ENCODE data around the gene PPFIA4. TPM values are rescaled to one million over a fixed set of nuclear protein-coding genes. Genes with fewer than 3 reads are reported as not detected.

PPFIA4 gene
- total RNA-seq, 1 experiment from 2014 or later: 10.8 TPM

GRCh38 chr1:203057911-203058675 lies 31.8 kb downstream of the PPFIA4 start:
- ChIA-PET POLR2A (interaction anchor here (0.6 kb wide), 1 partner anchor 15 kb away, joined by 6 read pairs; no protein-coding TSS in a partner anchor), RAD21 (ENCODE audit: low non-redundant PET in 1 of 2, low total read pairs in 2 of 2, uncharacterized antibody in 2 of 2, unreplicated experiment in 2 of 2) (no interaction called here), CTCF (interaction anchor here (1.3 kb wide), 1 partner anchor 19 kb away, joined by 3 read pairs; no protein-coding TSS in a partner anchor)
- no peaks in the 10 kb centered on the region for H3K9me3 ChIP-seq (ENCODE audit: control insufficient read depth in 1 of 2, insufficient read depth in 1 of 2, low read depth in 1 of 2, low read length in 2 of 2)
- no peaks in the 10 kb centered on the region for H4K20me1 ChIP-seq (ENCODE audit: insufficient read depth)
- no peak overlapping the region for H3K4me2 ChIP-seq (ENCODE audit: low read length)
- ATAC-seq (no peak), DNase-seq (ENCODE audit: low read depth, low spot score) (no peak)
- no peak overlapping the region for H2AFZ ChIP-seq (ENCODE audit: low read depth, low read length, poor library complexity, severe bottlenecking)
- no peak overlapping the region for H3K27ac ChIP-seq (ENCODE audit: low read depth, low read length)
- BruUV-seq (replicated peaks): no TSS peak
- H3K9ac ChIP-seq (ENCODE audit: low read length): no peak overlapping the region
- no peaks in the 10 kb centered on the region for H3K4me1 ChIP-seq (ENCODE audit: control insufficient read depth in 1 of 2, insufficient read depth in 2 of 2, low read length in 2 of 2)
- H3K9me2 ChIP-seq (ENCODE audit: insufficient read depth): no peaks in the 10 kb centered on the region
- no peak overlapping the region for H3K4me3 ChIP-seq (replicated peaks in 1 of 2; ENCODE audit: low read depth in 1 of 2, low read length in 2 of 2)
- intact Hi-C loops (cut with micrococcal nuclease): no loop called here
- TF ChIP-seq ELF1 (IDR thresholded peaks at IDR 0.05; ENCODE audit: borderline replicate concordance, low read depth) (no peak), CBX3 (IDR thresholded peaks at IDR 0.05; ENCODE audit: low read depth) (no peak), TCF7L2 (IDR thresholded peaks at IDR 0.05; ENCODE audit: borderline replicate concordance, extremely low read depth, insufficient read depth, insufficient read length) (no peak), EZH2phosphoT487 (IDR thresholded peaks at IDR 0.05; ENCODE audit: borderline replicate concordance) (no peak), ZFX (IDR thresholded peaks at IDR 0.05) (no peak), ATF3 (IDR thresholded peaks at IDR 0.05) (no peak), POLR2AphosphoS5 (IDR thresholded peaks at IDR 0.05; ENCODE audit: low read depth, low read length) (no peak), FOSL1 (IDR thresholded peaks at IDR 0.05; ENCODE audit: low read depth) (no peak), SP1 (IDR thresholded peaks at IDR 0.05; ENCODE audit: low read depth) (no peak), ZNF274 (IDR thresholded peaks at IDR 0.05; ENCODE audit: low read depth, low read length) (no peak), EGR1 (IDR thresholded peaks at IDR 0.05; ENCODE audit: low read depth) (no peak), REST (IDR thresholded peaks at IDR 0.05; ENCODE audit: low read depth) (no peak), JUND (IDR thresholded peaks at IDR 0.05) (no peak), MAX (IDR thresholded peaks at IDR 0.05) (no peak)
- H3K27me3 ChIP-seq (ENCODE audit: insufficient read depth, low read length): no peaks in the 10 kb centered on the region
- H3K36me3 ChIP-seq (ENCODE audit: control insufficient read depth in 1 of 2, insufficient read depth in 2 of 2, low read length in 2 of 2): peaks cover 0 to 5% of the 10 kb centered on the region in 2 experiments; a peak in 2 of 4 replicates
- H3K79me2 ChIP-seq (ENCODE audit: insufficient read depth, low read length): no peaks in the 10 kb centered on the region

Data from HCT116 (cell line).